HL-60 (cell line): ENCODE measurements around the gene EPB41L2.

Source experiments
- DNase-seq, 2 experiments: peaks; one replicate each; pipeline ENCODE4 v3.0.0-alpha.2; 2010 to 2020; ENCODE audit warnings: low read depth in 1 of 2, low spot score in 1 of 2
- H3K27ac ChIP-seq: fragments of 250-450 bp; sonication (Bioruptor Pico); replicated peaks from 2 replicates; pipeline ENCODE4 v1.5.1; 2020; ENCODE audit warnings: mild to moderate bottlenecking, moderate library complexity
- H3K27me3 ChIP-seq: fragments of 250-450 bp; sonication (Bioruptor Pico); 2 replicates; pipeline ENCODE4 v1.5.1; 2021; ENCODE audit warnings: mild to moderate bottlenecking, moderate library complexity; ENCODE audit not compliant: insufficient read depth, poor library complexity, severe bottlenecking
- H3K4me3 ChIP-seq: replicated peaks from 2 replicates; pipeline ENCODE4 v1.5.1; 2011; ENCODE audit warnings: mild to moderate bottlenecking, control low read depth, low read length; ENCODE audit not compliant: insufficient read depth
- CTCF ChIP-seq: IDR thresholded peaks from one replicate; pipeline ENCODE4 v1.5.1; 2011; ENCODE audit warnings: low read length, control low read depth, inconsistent platforms; ENCODE audit not compliant: insufficient read depth
- GABPA ChIP-seq: IDR thresholded peaks from 2 replicates; pipeline ENCODE4 v1.6.1; 2012; ENCODE audit warnings: low read depth
- POLR2AphosphoS5 ChIP-seq: IDR thresholded peaks from 2 replicates; pipeline ENCODE4 v1.6.1; 2012; ENCODE audit warnings: low read depth
- REST ChIP-seq: IDR thresholded peaks from 2 replicates; pipeline ENCODE4 v1.6.1; 2012; ENCODE audit warnings: low read depth; ENCODE audit not compliant: insufficient replicate concordance
- SPI1 ChIP-seq: IDR thresholded peaks from 2 replicates; pipeline ENCODE4 v1.6.1; 2012; ENCODE audit warnings: low read depth, mild to moderate bottlenecking, borderline replicate concordance

Gene EPB41L2

GRCh38 chr6:131061751-131062119, 1.3 kb downstream of the EPB41L2 start:
- TF ChIP-seq GABPA (no peak), SPI1 (no peak), CTCF (no peak), REST (no peak), POLR2AphosphoS5 (no peak)
- H3K4me3 ChIP-seq: no peak overlapping the region
- H3K27me3 ChIP-seq: peaks cover 22% of the 10 kb centered on the region
- no peak overlapping the region for H3K27ac ChIP-seq
- DNase-seq: no peak

GRCh38 chr6:131061041-131061750, 1.8 kb downstream of the EPB41L2 start:
- Histone ChIP-seq H3K27ac (no peak overlapping the region), H3K4me3 (no peak overlapping the region), H3K27me3 (peaks cover 22% of the 10 kb centered on the region)
- no peak for TF ChIP-seq POLR2AphosphoS5
- no peak for DNase-seq

- DNase-seq: no peak
- no peak overlapping the region for H3K27ac ChIP-seq
- no peak for TF ChIP-seq CTCF
- peaks cover 22% of the 10 kb centered on the region for H3K27me3 ChIP-seq
- no peak overlapping the region for H3K4me3 ChIP-seq
Observed at GRCh38 chr6:131060311-131060710, 2.7 kb downstream of the EPB41L2 start.

GRCh38 chr6:131059486-131059885, 3.6 kb downstream of the EPB41L2 start:
- H3K27ac ChIP-seq: no peak overlapping the region
- no peak overlapping the region for H3K4me3 ChIP-seq
- no peak for TF ChIP-seq CTCF
- TF ChIP-seq SPI1: no peak
- no peak for TF ChIP-seq POLR2AphosphoS5
- TF ChIP-seq REST: no peak
- TF ChIP-seq GABPA: no peak
- no peak for DNase-seq
- peaks cover 20% of the 10 kb centered on the region for H3K27me3 ChIP-seq
